ES-I3 (cell line): ENCODE data around the gene GAA.

ENCODE experiments used
- H3K36me3 ChIP-seq: 2 replicates; pipeline ENCODE4 v1.6.1; 2013; ENCODE audit warnings: mild to moderate bottlenecking, low read length, control low read depth, moderate library complexity; ENCODE audit not compliant: insufficient read depth
- H3K4me1 ChIP-seq: 2 replicates; pipeline ENCODE4 v1.6.1; 2013; ENCODE audit warnings: mild to moderate bottlenecking, control low read depth, low read length; ENCODE audit not compliant: insufficient read depth
- H3K9ac ChIP-seq: 2 replicates; pipeline ENCODE4 v1.6.1; 2013; ENCODE audit warnings: low read depth, mild to moderate bottlenecking, low read length, moderate library complexity
- H3K9me3 ChIP-seq: 2 replicates; pipeline ENCODE4 v1.6.1; 2013; ENCODE audit warnings: mild to moderate bottlenecking, low read length, moderate library complexity; ENCODE audit not compliant: control insufficient read depth, insufficient read depth

The GAA gene

DNA sequence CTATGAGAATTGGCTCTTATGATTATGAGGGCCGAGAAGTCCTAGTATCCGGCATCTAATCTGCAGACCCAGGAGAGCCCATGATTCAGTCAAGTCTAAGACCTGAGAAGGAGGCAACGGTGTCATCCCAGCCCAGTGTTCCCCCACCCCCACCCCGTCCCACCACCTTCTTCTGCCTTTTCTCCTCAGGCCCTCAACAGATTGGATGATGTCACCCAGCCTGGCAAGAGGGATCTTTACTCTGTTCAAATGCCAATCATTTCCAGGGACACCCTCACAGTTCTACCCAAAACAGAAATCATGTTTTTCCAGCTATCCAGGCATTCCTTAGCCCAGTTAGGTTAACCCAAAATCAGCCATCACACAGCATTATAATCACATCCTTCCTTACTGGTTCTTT lies 10.0 kb upstream of the GAA start:
- no peak overlapping the region for H3K9ac ChIP-seq
- H3K9me3 ChIP-seq: no peaks in the 10 kb centered on the region
- no peaks in the 10 kb centered on the region for H3K4me1 ChIP-seq
- H3K36me3 ChIP-seq: no peaks in the 10 kb centered on the region

- no peaks in the 10 kb centered on the region for H3K4me1 ChIP-seq
- no peaks in the 10 kb centered on the region for H3K36me3 ChIP-seq
- H3K9me3 ChIP-seq: no peaks in the 10 kb centered on the region
- no peak overlapping the region for H3K9ac ChIP-seq
Observed at GRCh38 chr17:80092959-80093358, 8.4 kb upstream of the GAA start.

DNA sequence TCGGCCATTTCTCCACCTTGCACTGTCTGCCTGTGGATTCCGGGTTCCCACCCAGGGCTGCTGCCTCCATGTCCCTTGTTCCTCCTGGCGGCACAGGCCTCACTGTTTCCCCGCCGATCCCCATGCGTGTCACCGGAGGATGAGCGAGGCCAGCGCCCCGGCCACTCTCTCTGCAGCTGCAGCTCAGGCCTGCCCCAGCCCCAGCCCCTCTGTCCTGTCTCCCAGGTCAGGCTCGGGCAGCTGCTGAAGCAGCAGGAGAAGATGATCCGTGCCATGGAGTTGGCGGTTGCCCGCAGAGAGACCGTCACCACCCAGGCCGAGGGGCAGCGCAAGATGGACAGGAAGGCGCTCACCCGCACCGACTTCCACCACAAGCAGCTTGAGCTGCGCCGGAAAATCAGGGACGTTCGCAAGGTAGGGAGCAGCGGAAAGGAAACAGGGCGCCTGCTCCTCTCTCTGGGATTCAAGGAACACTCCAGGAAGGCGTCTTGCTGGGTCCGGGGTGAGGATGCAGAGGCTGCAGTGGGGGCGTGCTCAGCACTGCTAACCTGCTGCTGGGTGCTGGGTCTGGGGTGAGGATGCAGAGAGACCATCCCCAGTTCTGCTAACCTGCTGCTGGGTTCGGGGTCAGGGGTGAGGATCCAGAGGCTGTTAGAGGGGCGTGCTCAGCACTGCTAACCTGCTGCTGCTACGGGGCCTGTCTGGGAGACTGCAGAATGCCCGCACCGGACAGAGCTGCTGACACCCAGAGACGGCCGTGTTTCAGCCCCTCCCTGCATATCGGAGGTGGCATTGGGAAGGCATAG lies 6.1 kb upstream of the GAA start:
- Histone ChIP-seq H3K4me1 (no peaks in the 10 kb centered on the region), H3K9me3 (no peaks in the 10 kb centered on the region), H3K36me3 (no peaks in the 10 kb centered on the region), H3K9ac (no peak overlapping the region)

DNA sequence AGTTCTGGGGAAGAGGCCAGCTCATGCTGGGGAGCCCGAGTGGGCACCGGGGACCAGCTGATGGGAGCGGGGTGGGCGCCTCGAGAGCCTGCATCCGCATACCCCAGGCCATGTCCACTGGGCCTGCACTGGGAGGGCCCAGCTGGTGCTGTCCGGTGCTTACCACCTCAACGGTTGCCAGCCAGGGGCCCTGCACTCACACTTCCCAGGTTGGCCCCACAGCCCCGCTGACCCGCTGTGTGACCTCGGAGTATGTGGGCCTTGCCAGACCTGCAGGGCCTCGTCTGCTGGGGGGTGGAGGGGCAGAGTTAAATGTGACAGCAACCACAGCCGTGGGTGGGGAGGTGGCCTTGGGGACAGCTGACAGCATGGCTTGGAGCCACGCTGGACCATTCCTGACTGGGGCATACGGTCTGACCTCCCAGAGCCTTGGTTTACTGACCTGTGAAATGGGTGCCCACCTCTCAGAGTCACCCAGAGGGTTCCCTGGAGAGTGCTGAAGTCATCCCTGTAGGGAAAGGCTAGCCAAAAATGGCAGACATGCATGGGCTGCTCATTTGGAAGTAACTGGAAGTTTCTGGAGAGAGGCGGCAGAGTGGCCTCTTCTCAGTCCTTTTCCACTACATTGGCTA lies 5.4 kb upstream of the GAA start:
- H3K9me3 ChIP-seq: no peaks in the 10 kb centered on the region
- H3K4me1 ChIP-seq: no peaks in the 10 kb centered on the region
- H3K36me3 ChIP-seq: no peaks in the 10 kb centered on the region
- H3K9ac ChIP-seq: no peak overlapping the region

GRCh38 chr17:80096561-80097021 lies 4.8 kb upstream of the GAA start:
- H3K9ac ChIP-seq: no peak overlapping the region
- H3K9me3 ChIP-seq: no peaks in the 10 kb centered on the region
- no peaks in the 10 kb centered on the region for H3K4me1 ChIP-seq
- H3K36me3 ChIP-seq: no peaks in the 10 kb centered on the region

GRCh38 chr17:80097127-80097621 lies 4.2 kb upstream of the GAA start:
- Histone ChIP-seq H3K4me1 (peaks cover under 1% of the 10 kb centered on the region), H3K9ac (no peak overlapping the region), H3K9me3 (no peaks in the 10 kb centered on the region), H3K36me3 (no peaks in the 10 kb centered on the region)

DNA sequence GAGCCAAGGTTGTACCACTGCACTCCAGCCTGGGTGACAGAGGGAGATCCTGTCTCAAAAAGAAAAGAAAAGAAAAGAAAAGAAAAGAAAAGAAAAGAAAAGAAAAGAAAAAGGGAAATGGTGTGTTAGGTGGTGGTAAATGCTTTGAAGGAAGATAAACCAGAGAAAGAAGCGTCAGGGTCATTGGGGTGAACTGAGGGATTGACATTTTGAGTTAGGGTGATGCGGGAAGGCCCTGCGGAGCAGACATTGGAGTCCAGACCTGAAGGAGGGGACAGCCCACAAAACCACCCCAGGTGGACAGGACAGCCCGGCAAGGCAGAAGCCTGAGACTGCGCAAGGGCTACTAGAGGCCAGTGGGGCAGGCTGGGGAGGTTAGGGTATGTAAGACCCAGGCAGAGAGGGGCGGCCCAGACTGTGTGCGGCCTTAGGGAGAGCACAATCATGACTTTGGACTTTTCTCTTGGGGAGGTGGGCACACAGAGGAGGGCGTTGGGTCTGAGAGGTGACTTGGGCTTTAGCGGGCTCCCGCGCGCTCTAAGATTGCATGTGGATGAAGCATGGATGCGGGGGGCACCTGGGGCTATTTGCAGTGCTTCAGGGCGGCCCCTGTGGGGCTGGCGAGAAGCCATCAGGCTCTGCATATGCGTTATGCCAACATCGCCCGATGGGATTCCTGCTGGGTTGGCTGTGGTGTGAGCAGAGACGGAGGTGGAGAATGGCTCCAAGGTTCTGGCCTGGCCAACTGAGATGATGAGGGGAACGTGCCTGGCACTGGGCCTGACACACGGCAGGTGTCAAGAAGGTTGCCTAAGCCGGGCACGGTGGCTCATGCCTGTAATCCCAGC lies 3.3 kb upstream of the GAA start:
- no peaks in the 10 kb centered on the region for H3K36me3 ChIP-seq
- peaks cover 5% of the 10 kb centered on the region for H3K4me1 ChIP-seq
- H3K9ac ChIP-seq: no peak overlapping the region
- H3K9me3 ChIP-seq: no peaks in the 10 kb centered on the region

- no peaks in the 10 kb centered on the region for H3K36me3 ChIP-seq
- peaks cover 5% of the 10 kb centered on the region for H3K4me1 ChIP-seq
- H3K9me3 ChIP-seq: no peaks in the 10 kb centered on the region
- no peak overlapping the region for H3K9ac ChIP-seq
Observed at GRCh38 chr17:80099291-80100034, 1.9 kb upstream of the GAA start.

GRCh38 chr17:80100035-80100323 lies 1.4 kb upstream of the GAA start:
- H3K9me3 ChIP-seq: no peaks in the 10 kb centered on the region
- no peak overlapping the region for H3K9ac ChIP-seq
- H3K36me3 ChIP-seq: no peaks in the 10 kb centered on the region
- H3K4me1 ChIP-seq: peaks cover 5% of the 10 kb centered on the region

DNA sequence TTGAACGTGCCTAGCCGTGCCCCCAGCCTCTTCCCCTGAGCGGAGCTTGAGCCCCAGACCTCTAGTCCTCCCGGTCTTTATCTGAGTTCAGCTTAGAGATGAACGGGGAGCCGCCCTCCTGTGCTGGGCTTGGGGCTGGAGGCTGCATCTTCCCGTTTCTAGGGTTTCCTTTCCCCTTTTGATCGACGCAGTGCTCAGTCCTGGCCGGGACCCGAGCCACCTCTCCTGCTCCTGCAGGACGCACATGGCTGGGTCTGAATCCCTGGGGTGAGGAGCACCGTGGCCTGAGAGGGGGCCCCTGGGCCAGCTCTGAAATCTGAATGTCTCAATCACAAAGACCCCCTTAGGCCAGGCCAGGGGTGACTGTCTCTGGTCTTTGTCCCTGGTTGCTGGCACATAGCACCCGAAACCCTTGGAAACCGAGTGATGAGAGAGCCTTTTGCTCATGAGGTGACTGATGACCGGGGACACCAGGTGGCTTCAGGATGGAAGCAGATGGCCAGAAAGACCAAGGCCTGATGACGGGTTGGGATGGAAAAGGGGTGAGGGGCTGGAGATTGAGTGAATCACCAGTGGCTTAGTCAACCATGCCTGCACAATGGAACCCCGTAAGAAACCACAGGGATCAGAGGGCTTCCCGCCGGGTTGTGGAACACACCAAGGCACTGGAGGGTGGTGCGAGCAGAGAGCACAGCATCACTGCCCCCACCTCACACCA lies 724 bp downstream of the GAA start:
- Histone ChIP-seq H3K4me1 (peaks cover 5% of the 10 kb centered on the region), H3K36me3 (no peaks in the 10 kb centered on the region), H3K9me3 (no peaks in the 10 kb centered on the region), H3K9ac (peak overlapping the region; percentile 72)

DNA sequence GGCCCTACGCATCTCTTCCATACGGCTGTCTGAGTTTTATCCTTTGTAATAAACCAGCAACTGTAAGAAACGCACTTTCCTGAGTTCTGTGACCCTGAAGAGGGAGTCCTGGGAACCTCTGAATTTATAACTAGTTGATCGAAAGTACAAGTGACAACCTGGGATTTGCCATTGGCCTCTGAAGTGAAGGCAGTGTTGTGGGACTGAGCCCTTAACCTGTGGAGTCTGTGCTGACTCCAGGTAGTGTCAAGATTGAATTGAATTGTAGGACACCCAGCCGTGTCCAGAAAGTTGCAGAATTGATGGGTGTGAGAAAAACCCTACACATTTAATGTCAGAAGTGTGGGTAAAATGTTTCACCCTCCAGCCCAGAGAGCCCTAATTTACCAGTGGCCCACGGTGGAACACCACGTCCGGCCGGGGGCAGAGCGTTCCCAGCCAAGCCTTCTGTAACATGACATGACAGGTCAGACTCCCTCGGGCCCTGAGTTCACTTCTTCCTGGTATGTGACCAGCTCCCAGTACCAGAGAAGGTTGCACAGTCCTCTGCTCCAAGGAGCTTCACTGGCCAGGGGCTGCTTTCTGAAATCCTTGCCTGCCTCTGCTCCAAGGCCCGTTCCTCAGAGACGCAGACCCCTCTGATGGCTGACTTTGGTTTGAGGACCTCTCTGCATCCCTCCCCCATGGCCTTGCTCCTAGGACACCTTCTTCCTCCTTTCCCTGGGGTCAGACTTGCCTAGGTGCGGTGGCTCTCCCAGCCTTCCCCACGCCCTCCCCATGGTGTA lies 1.5 kb downstream of the GAA start:
- peaks cover 5% of the 10 kb centered on the region for H3K4me1 ChIP-seq
- no peaks in the 10 kb centered on the region for H3K9me3 ChIP-seq
- H3K36me3 ChIP-seq: no peaks in the 10 kb centered on the region; the same call in 1 of the 2 replicates
- peak overlapping the region; percentile 72; the same call in 1 of the 2 replicates for H3K9ac ChIP-seq

- Histone ChIP-seq H3K9ac (no peak overlapping the region), H3K36me3 (no peaks in the 10 kb centered on the region; the same call in 1 of the 2 replicates), H3K4me1 (peaks cover 5% of the 10 kb centered on the region), H3K9me3 (no peaks in the 10 kb centered on the region)
Observed at GRCh38 chr17:80103449-80104085, 2.2 kb downstream of the GAA start.
